Stimulated activated CD8-positive, alpha-beta memory T cell treated with anti-CD3 and anti-CD28 coated beads, Interleukin-7, amount 100 ng/mL, for 4 hours (primary cell): ENCODE data around the gene ZIC5.
"Not testable (repeated sequence)": the region's sequence is repeated elsewhere in the genome, so short reads cannot be mapped to it uniquely, and the experiment has no call there.

Experiments used
- DNase-seq, 2 donors: peaks; one replicate each; pipeline ENCODE4 v3.0.0-alpha.2; 2020; ENCODE audit warnings: low read depth in 2 of 2

Gene ZIC5

GRCh38 chr13:99960663-99961311 is 10.8 kb downstream of the ZIC5 start:
- DNase-seq, result no peak

- DNase-seq, result no peak
These were observed 11.9 kb downstream of the ZIC5 start for GRCh38 chr13:99959540-99960230.

GRCh38 chr13:99959127-99959539 is 12.4 kb downstream of the ZIC5 start:
- DNase-seq, result no peak

- DNase-seq, result no peak
These were observed 13.0 kb downstream of the ZIC5 start for GRCh38 chr13:99958406-99959126.

- DNase-seq, result no peak
These were observed 14.9 kb downstream of the ZIC5 start for GRCh38 chr13:99956473-99957349.

- DNase-seq, result no peak
These were observed 15.7 kb downstream of the ZIC5 start for GRCh38 chr13:99955747-99956472.

- no peak for DNase-seq
These were observed 16.3 kb downstream of the ZIC5 start for GRCh38 chr13:99955107-99955746.

- DNase-seq, result no peak
These were observed 18.3 kb downstream of the ZIC5 start for GRCh38 chr13:99953138-99953755.

GRCh38 chr13:99951666-99952065 is 19.9 kb downstream of the ZIC5 start:
- DNase-seq, result not testable (repeated sequence)

- no peak for DNase-seq
These were observed 21.7 kb downstream of the ZIC5 start for GRCh38 chr13:99949679-99950413.

- DNase-seq, result no peak
These were observed 22.5 kb downstream of the ZIC5 start for GRCh38 chr13:99948907-99949678.

GRCh38 chr13:99948411-99948810 is 23.2 kb downstream of the ZIC5 start:
- DNase-seq, result no peak

GRCh38 chr13:99947666-99948065 is 23.9 kb downstream of the ZIC5 start:
- DNase-seq, result no peak

- DNase-seq, result not testable (repeated sequence)
These were observed 26.1 kb downstream of the ZIC5 start for GRCh38 chr13:99945515-99945914.

- no peak for DNase-seq
These were observed 27.0 kb downstream of the ZIC5 start for GRCh38 chr13:99944606-99945005.

- no peak for DNase-seq
These were observed 27.5 kb downstream of the ZIC5 start for GRCh38 chr13:99944102-99944501.

- DNase-seq, result no peak
These were observed 29.7 kb downstream of the ZIC5 start for GRCh38 chr13:99941911-99942310.

- DNase-seq, result no peak
These were observed 30.5 kb downstream of the ZIC5 start for GRCh38 chr13:99941086-99941485.

GRCh38 chr13:99938635-99939034 is 32.9 kb downstream of the ZIC5 start:
- DNase-seq, result no peak
